Lung (tissue), 12 donors: ENCODE data around the gene GRM8. TPM values are rescaled to one million over a fixed set of nuclear protein-coding genes. Genes with fewer than 3 reads are reported as not detected.
A peak's percentile ranks its signal among the peaks of the same experiment; 100 is the strongest.

Experiments
- ATAC-seq: fragments of 200-7000 bp; cut with Tn5 transposase; one replicate; pipeline ENCODE4 v1.9.1; 2020; ENCODE audit warnings: moderate number of reproducible peaks; ENCODE audit not compliant: insufficient read depth, low FRiP score
- DNase-seq, 3 donors: peaks; one replicate each; pipeline ENCODE4 v3.0.0-alpha.2; 2013 to 2017
- H3K27ac ChIP-seq, 2 donors: one replicate each; pipeline ENCODE4 v1.5.1; 2013; ENCODE audit warnings: mild to moderate bottlenecking in 2 of 2, moderate library complexity in 2 of 2, control low read depth in 1 of 2, inconsistent platforms in 1 of 2, low read depth in 1 of 2, low read length in 1 of 2
- H3K27me3 ChIP-seq, 3 donors: one replicate each; pipeline ENCODE4 v1.5.1; 2013; ENCODE audit warnings: low read length in 2 of 3; ENCODE audit not compliant: control insufficient read depth in 3 of 3, insufficient read depth in 3 of 3
- H3K36me3 ChIP-seq, 4 donors: one replicate each; pipeline ENCODE4 v1.5.1; 2013; ENCODE audit warnings: low read length in 4 of 4, mild to moderate bottlenecking in 1 of 4, moderate library complexity in 1 of 4; ENCODE audit not compliant: control insufficient read depth in 4 of 4, insufficient read depth in 4 of 4
- H3K4me1 ChIP-seq, 5 donors: one replicate each; pipeline ENCODE4 v1.5.1; 2013; ENCODE audit warnings: low read length in 5 of 5, mild to moderate bottlenecking in 2 of 5, moderate library complexity in 1 of 5; ENCODE audit not compliant: control insufficient read depth in 5 of 5, insufficient read depth in 5 of 5
- H3K4me3 ChIP-seq: one replicate; pipeline ENCODE4 v1.5.1; 2013; ENCODE audit warnings: mild to moderate bottlenecking, control low read depth, moderate library complexity
- H3K9ac ChIP-seq, 2 donors: one replicate each; pipeline ENCODE4 v1.5.1; 2013; ENCODE audit warnings: low read length in 2 of 2, control low read depth in 1 of 2; ENCODE audit not compliant: insufficient read depth in 1 of 2
- H3K9me3 ChIP-seq, 4 donors: one replicate each; pipeline ENCODE4 v1.5.1; 2013; ENCODE audit warnings: low read length in 3 of 4, mild to moderate bottlenecking in 1 of 4, moderate library complexity in 1 of 4; ENCODE audit not compliant: control insufficient read depth in 4 of 4, insufficient read depth in 3 of 4
- WGBS, 2 donors: extraction: QIAGEN DNeasy Blood & Tissue Kit; methylation state at CpG; one replicate each; pipeline ENCODE4 v1.1.7; 2013; 5-methylcytosine and 5-hydroxymethylcytosine counted together
- polyA plus RNA-seq, 2 donors: library from polyadenylated mRNA; stranded (reverse); fragments of 200-250 nt; gene quantifications; one replicate each; pipeline ENCODE4 v1.2.1, GENCODE V29; 2013
- total RNA-seq, 2 donors: library from RNA; depleted of rRNA in 1 of 2; stranded (reverse); fragments of >200 nt in 1 of 2; gene quantifications; one replicate each; pipeline ENCODE4 v1.2.1, GENCODE V29; 2014 to 2021
- TF ChIP-seq, protein P1 (sequence below): IDR thresholded peaks from 2 replicates; pipeline ENCODE4 v1.5.1; 2012; ENCODE audit warnings: mild to moderate bottlenecking; ENCODE audit errors: control extremely low read depth, extremely low read depth
- donor health status: control.
- donor health status: control.
- donor health status: Bipolar disorder and iron deficiency.
- donor health status: healthy.
- donor health status: DM: yes; HTN: yes; CAD: no.

Gene GRM8
- total and polyA plus RNA-seq, 4 donors, result 0.01 to 0.83 (median 0.24) TPM; not detected in 1

GRCh38 chr7:127114742-127115265 lies 137.9 kb downstream of the GRM8 start:
- Histone ChIP-seq H3K4me1 (no peaks in the 10 kb centered on the region), H3K4me3 (no peak overlapping the region)
- TF ChIP-seq, protein P1, sequence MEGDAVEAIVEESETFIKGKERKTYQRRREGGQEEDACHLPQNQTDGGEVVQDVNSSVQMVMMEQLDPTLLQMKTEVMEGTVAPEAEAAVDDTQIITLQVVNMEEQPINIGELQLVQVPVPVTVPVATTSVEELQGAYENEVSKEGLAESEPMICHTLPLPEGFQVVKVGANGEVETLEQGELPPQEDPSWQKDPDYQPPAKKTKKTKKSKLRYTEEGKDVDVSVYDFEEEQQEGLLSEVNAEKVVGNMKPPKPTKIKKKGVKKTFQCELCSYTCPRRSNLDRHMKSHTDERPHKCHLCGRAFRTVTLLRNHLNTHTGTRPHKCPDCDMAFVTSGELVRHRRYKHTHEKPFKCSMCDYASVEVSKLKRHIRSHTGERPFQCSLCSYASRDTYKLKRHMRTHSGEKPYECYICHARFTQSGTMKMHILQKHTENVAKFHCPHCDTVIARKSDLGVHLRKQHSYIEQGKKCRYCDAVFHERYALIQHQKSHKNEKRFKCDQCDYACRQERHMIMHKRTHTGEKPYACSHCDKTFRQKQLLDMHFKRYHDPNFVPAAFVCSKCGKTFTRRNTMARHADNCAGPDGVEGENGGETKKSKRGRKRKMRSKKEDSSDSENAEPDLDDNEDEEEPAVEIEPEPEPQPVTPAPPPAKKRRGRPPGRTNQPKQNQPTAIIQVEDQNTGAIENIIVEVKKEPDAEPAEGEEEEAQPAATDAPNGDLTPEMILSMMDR, result no peak

DNA sequence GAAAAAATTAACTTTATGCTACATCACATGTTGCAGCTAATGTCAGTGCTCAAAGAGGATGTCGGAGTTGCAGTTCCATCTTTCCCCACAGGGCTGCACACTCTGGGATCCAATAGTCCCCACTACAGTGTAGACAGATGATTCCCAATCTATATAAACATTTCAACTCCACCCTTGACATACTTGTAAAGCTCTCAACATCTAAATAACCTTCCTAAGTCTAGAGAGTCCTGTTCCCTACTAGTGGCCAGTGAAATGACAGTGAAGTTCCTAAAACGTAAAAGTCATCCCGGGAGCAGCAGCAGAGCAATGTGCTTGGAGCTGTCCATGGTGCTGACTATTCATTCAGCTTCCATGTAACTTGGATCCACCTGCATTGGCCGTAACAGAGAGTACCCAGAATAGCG lies 145.1 kb downstream of the GRM8 start:
- no peak overlapping the region for H3K4me3 ChIP-seq
- DNase-seq (peak; percentile 59 to 87 (median 76)), ATAC-seq (peak; percentile 62)
- TF ChIP-seq, protein P1, result no peak
- no peaks in the 10 kb centered on the region for H3K36me3 ChIP-seq
- H3K9ac ChIP-seq, result no peak overlapping the region
- WGBS, 2 donors, result 16 to 19% methylated on average over 5 of the region's 5 CpGs
- no peak overlapping the region for H3K27ac ChIP-seq
- no peaks in the 10 kb centered on the region for H3K27me3 ChIP-seq
- H3K4me1 ChIP-seq, result no peaks in the 10 kb centered on the region
- peaks cover 0 to 5% (median 0%) of the 10 kb centered on the region in 4 donors for H3K9me3 ChIP-seq

More at GRCh38 chr7:127114742-127115265, 137.9 kb downstream of the GRM8 start:
- Histone ChIP-seq H3K27ac (no peak overlapping the region), H3K27me3 (no peaks in the 10 kb centered on the region), H3K9me3 (peaks cover 0 to 3% (median 0%) of the 10 kb centered on the region in 4 donors), H3K9ac (no peak overlapping the region), H3K36me3 (no peaks in the 10 kb centered on the region)
- 58 to 65% methylated on average over 3 of the region's 3 CpGs for WGBS, 2 donors
- DNase-seq (no peak), ATAC-seq (no peak)

DNA sequence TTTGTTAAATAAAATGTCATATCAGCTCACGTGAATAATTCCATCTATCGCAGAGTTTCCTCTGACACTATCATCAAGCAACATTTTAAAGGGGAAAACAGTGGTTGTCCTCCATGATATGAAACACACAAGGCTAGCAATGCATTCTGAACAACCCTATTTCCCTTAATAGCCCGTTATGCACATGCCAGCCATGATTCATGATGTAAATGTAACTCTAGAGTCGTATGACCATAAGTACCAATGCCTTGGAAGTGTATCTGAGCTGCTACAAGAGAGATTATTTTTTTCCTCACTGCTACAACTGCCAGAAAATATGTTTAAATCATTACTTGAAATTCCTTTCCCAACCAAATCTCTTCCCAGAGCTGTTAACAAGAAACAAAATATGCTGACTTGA lies 159.4 kb downstream of the GRM8 start:
- WGBS, 2 donors, result 73 to 83% methylated on average over 4 of the region's 4 CpGs
- DNase-seq (no peak), ATAC-seq (no peak)
- no peak overlapping the region for H3K4me3 ChIP-seq
- peaks cover 0 to 5% (median 0%) of the 10 kb centered on the region in 4 donors for H3K9me3 ChIP-seq
- no peak overlapping the region for H3K27ac ChIP-seq
- H3K36me3 ChIP-seq, result no peaks in the 10 kb centered on the region
- no peaks in the 10 kb centered on the region for H3K27me3 ChIP-seq
- H3K9ac ChIP-seq, result no peak overlapping the region
- no peaks in the 10 kb centered on the region for H3K4me1 ChIP-seq
- TF ChIP-seq, protein P1, result no peak

DNA sequence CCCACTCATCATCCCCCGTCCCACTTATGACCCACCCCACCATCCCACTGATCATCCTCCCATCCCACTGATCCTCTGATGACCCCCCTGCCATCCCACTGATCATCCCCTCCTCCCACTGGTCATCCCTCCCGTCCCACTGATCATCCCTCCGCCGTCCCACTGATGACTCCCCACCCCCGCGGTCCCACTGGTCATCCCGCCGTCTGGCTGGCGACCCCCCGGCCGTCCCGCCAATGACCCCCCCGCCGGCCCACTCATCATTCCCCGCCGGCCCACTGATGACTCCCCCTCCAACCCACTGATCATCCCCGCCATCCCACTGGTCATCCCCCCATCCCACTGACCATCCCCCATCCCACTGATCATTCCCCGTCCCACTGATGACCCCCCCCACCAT lies 161.1 kb downstream of the GRM8 start:
- 97% methylated on average over 18 of the region's 18 CpGs for WGBS, 2 donors
- Histone ChIP-seq H3K27ac (no peak overlapping the region), H3K4me3 (no peak overlapping the region), H3K9ac (no peak overlapping the region), H3K4me1 (no peaks in the 10 kb centered on the region), H3K9me3 (peaks cover 0 to 5% (median 0%) of the 10 kb centered on the region in 4 donors), H3K27me3 (no peaks in the 10 kb centered on the region), H3K36me3 (no peaks in the 10 kb centered on the region)
- DNase-seq (no peak), ATAC-seq (no peak)
- TF ChIP-seq, protein P1, result no peak
